GM10248 (cell line): ENCODE results near the gene BOK.
A peak's percentile ranks its signal among the peaks of the same experiment; 100 is the strongest.

Source experiments
- CTCF ChIA-PET: fragments of 300-600 bp; sonication (Branson Sonifier 250); formaldehyde crosslinking; extraction: SDS; loops from one replicate; lab custom pipeline; 2021; ENCODE audit warnings: antibody characterized with exemption; lab: Yijun Ruan, JAX
- POLR2A ChIA-PET: fragments of 350-650 bp; sonication (Branson Sonifier 250); formaldehyde crosslinking; extraction: SDS; loops from one replicate; lab custom pipeline; 2020; ENCODE audit warnings: antibody characterized with exemption; lab: Yijun Ruan, JAX
- DNase-seq: peaks from one replicate; pipeline ENCODE4 v3.0.0; 2012; ENCODE audit errors: extremely low spot score
- CTCF ChIP-seq: IDR thresholded peaks from 2 replicates; pipeline ENCODE4 v1.5.1; 2012; ENCODE audit warnings: mild to moderate bottlenecking, low read depth; ENCODE audit errors: extremely low read depth, missing control alignments, control extremely low read depth

Gene BOK

GRCh38 chr2:241592126-241592845, 33.7 kb downstream of the BOK start:
- TF ChIP-seq CTCF, result no peak
- CTCF ChIA-PET, result interaction anchor here (1.0 to 1.2 kb wide), 2 partner anchors 13 to 18 kb away, joined by 4 to 5 read pairs; no protein-coding TSS in a partner anchor
- POLR2A ChIA-PET, result interaction anchor here (0.5 kb wide), 1 partner anchor 528 kb away, joined by 4 read pairs; no protein-coding TSS in a partner anchor
- no peak for DNase-seq

DNA sequence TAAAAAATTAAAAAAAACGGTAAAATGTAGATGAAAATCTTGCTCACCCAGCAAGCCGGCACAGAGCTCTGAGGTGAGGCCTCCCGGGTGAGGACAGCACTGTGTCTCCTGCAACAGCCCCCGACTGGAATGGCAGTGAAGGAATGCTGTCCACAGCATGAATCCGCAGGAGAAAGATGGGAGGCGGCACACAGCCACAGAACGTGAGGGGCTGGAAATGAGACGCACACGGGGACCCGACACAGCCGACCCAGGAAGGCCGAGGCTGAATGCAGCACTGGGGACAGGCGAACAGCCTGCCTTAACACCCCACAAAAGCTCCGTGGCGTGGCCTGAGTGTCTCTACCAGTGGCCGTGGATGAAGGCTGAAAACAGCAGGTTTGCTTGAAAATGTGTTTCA, 34.7 kb downstream of the BOK start:
- DNase-seq, result no peak
- ChIA-PET CTCF (interaction anchor here (1.1 to 1.2 kb wide), 2 partner anchors 10 to 12 kb away, joined by 3 to 4 read pairs; no protein-coding TSS in a partner anchor), POLR2A (no interaction called here)
- TF ChIP-seq CTCF, result no peak

DNA sequence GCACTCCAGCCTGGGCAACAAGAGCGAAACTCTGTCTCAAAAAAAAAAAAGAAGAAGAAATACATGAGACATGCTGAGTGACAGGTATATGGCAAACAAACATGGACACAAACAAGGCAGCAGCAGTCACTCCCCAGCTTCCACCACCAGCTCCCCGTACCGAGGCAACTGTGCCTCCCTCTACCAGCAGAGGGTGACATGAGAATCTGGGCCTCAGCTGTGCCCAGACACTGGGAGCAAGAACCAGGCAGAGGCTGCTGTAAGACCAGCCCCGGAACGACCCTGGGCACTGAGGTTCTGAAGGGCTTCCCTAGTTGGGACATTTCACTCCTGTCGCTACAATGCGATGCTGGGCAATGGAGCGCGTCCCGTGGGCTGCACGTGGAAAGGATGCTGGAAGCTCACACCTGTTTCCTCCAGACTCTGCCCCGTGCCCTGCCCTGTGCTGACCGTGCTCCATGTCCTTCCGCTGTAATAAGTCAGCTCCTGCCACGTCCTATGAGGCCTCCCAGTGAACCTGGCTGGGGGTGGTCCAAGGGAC, 37.1 kb downstream of the BOK start:
- CTCF ChIA-PET, result interaction anchor here (0.7 to 1.5 kb wide), 3 partner anchors 12 to 388 kb away, joined by 3 to 4 read pairs (median 3); no protein-coding TSS in a partner anchor
- no peak for DNase-seq
- POLR2A ChIA-PET, result no interaction called here
- TF ChIP-seq CTCF, result no peak

DNA sequence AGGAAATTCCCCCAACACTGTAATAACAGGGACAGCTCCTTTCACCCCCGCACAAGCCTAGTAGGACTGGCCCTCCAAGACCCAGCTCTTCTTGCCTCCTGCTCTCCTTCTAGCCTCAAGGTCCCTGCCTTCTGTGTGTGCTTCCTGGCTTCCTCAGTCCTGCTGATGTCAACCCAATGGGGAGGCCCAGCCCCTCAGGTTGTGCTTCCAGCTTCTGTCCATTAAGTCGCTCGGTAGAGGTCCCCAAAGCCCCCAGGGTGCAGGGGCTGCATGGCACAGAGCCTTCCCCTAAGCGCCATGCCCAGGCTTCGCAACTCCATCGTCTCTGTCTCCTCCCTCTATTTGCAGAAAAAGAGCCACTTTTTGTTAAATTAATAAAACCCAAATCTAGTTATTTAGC, 39.0 kb downstream of the BOK start:
- TF ChIP-seq CTCF, result no peak
- ChIA-PET POLR2A (no interaction called here), CTCF (interaction anchor here (1.1 to 2.8 kb wide), 3 partner anchors 9 to 17 kb away, joined by 3 to 12 read pairs (median 3); no protein-coding TSS in a partner anchor)
- no peak for DNase-seq

DNA sequence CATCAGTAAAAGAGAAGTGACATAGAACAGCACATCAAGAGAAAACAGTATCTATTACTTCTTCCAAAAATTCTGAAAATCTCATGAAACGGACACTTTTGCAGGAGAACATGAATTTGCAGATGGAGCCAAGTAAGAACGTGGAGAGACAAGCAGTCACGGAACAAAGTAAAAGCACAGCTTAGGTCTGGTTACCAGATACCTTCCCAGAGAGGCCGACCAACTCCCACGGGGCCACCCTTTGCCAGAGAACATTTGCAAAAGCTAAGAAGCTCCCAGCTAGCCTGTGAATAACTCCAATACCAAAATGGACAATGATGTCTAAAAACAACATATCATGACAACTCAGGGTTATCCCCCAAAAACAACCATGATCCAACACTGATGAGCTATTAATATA, 39.5 kb downstream of the BOK start:
- ChIA-PET POLR2A (interaction anchor here (0.6 kb wide), 1 partner anchor 15 kb away, joined by 5 read pairs; no protein-coding TSS in a partner anchor), CTCF (interaction anchor here (0.9 to 2.8 kb wide), 4 partner anchors 11 to 31 kb away, joined by 3 to 12 read pairs (median 3); no protein-coding TSS in a partner anchor)
- no peak for DNase-seq
- TF ChIP-seq CTCF, result no peak

GRCh38 chr2:241598487-241598886, 39.9 kb downstream of the BOK start:
- ChIA-PET POLR2A (interaction anchor here (0.6 kb wide), 1 partner anchor 14 kb away, joined by 5 read pairs; no protein-coding TSS in a partner anchor), CTCF (interaction anchor here (0.9 to 2.8 kb wide), 4 partner anchors 10 to 31 kb away, joined by 3 to 12 read pairs (median 3); no protein-coding TSS in a partner anchor)
- peak; percentile 42 for TF ChIP-seq CTCF
- no peak for DNase-seq
